Heart left ventricle (tissue), 16 donors: ENCODE results near the gene CHD2. TPM values are rescaled to one million over a fixed set of nuclear protein-coding genes. Genes with fewer than 3 reads are reported as not detected.

ENCODE experiments used
- ATAC-seq, 4 donors: fragments of 200-7000 bp; cut with Tn5 transposase; one replicate each; pipeline ENCODE4 v1.9.1; 2020 to 2022; ENCODE audit warnings: moderate library complexity in 4 of 4, mild to moderate bottlenecking in 3 of 4, moderate number of reproducible peaks in 1 of 4
- DNase-seq, 5 donors: peaks; one replicate each; pipeline ENCODE4 v3.0.0-alpha.2; 2020
- H3K27ac ChIP-seq, 12 donors: fragments of 200-600 bp; sonication (generic) in 4 of 12; one replicate each; pipeline versions ENCODE4 v1.5.0 to v1.8.0; 2016 to 2022; ENCODE audit warnings: mild to moderate bottlenecking in 2 of 12
- H3K27me3 ChIP-seq, 9 donors: fragments of 200-600 bp; sonication (generic) in 2 of 9; one replicate each; pipeline versions ENCODE4 v1.5.1 to v1.8.0; 2016 to 2022; ENCODE audit warnings: mild to moderate bottlenecking in 3 of 9
- H3K36me3 ChIP-seq, 9 donors: fragments of 200-600 bp; sonication (generic) in 2 of 9; one replicate each; pipeline versions ENCODE4 v1.5.0 to v1.8.0; 2018 to 2022; ENCODE audit warnings: mild to moderate bottlenecking in 2 of 9
- H3K4me1 ChIP-seq, 12 donors: fragments of 200-600 bp; sonication (generic) in 4 of 12; one replicate each; pipeline versions ENCODE4 v1.5.0 to v1.8.0; 2016 to 2022; ENCODE audit warnings: mild to moderate bottlenecking in 3 of 12
- H3K4me3 ChIP-seq, 12 donors: fragments of 200-600 bp; sonication (generic) in 4 of 12; one replicate each; pipeline versions ENCODE4 v1.5.0 to v1.8.0; 2017 to 2022; ENCODE audit warnings: mild to moderate bottlenecking in 9 of 12, moderate library complexity in 4 of 12
- H3K9me3 ChIP-seq, 12 donors: fragments of 200-600 bp; sonication (generic) in 4 of 12; one replicate each; pipeline versions ENCODE4 v1.5.0 to v1.8.0; 2016 to 2022; ENCODE audit warnings: mild to moderate bottlenecking in 1 of 12
- POLR2A ChIP-seq, 2 donors: fragments of 450-650 bp; IDR thresholded peaks; one replicate each; pipeline ENCODE4 v1.6.1; 2017; ENCODE audit warnings: antibody characterized with exemption in 2 of 2, mild to moderate bottlenecking in 2 of 2, moderate library complexity in 2 of 2
- WGBS, 4 donors: extraction: QIAGEN DNeasy Blood & Tissue Kit in 2 of 4; methylation state at CpG; one replicate each; pipeline versions ENCODE4 v1.1.5 to v1.1.7; 2013 to 2018; 5-methylcytosine and 5-hydroxymethylcytosine counted together
- intact Hi-C, 10 donors: fragments of 100-400 bp; cut with DNase I; formaldehyde crosslinking; loops; one replicate each; pipeline versions ENCODE4 v1.11.1 to v1.14.2; 2022
- polyA plus RNA-seq, 2 donors: library from polyadenylated mRNA; stranded (reverse); fragments of 200-250 nt; gene quantifications; one replicate each; pipeline ENCODE4 v1.2.3, GENCODE V29; 2013
- total RNA-seq, 9 donors: library from RNA; depleted of rRNA in 2 of 9; stranded (reverse); fragments of >200 nt in 2 of 9; fragmentation: NEBNext Ultra II Directional in 3 of 9; extraction: Animal tissue kit (Norgen Biotek cat#: 25700) in 3 of 9; gene quantifications; one replicate each; pipeline versions ENCODE4 v1.1.0 to v1.2.4, GENCODE V29; 2016 to 2023
- TF ChIP-seq, protein P1 (sequence below), 12 donors: fragments of 200-600 bp; sonication (generic) in 4 of 12; IDR thresholded peaks; one replicate each; pipeline versions ENCODE4 v1.5.0 to v1.8.0; 2018 to 2022; ENCODE audit warnings: antibody characterized with exemption in 12 of 12, mild to moderate bottlenecking in 5 of 12
- donor health status: ischemic (EF 13 %, LVEDD 7.1; RV severe dilation, severe dysfunction).
- donor health status: healthy with polysubstance abuse.
- donor health status: DM: no; HTN: yes; CAD: no.
- donor health status: DM: no; HTN: no; CAD: no.
- donor health status: ischemic (EF 25% LVEDD 6.9; RV normal size, moderate dysfunction).
- donor health status: ischemic (EF 25% LVEDD 5.7; RV mildly dilated, moderate dysfunction).
- donor health status: healthy.
- donor health status: DM: yes; HTN: yes; CAD: no.
- donor health status: ischemic (EF 35%, LVEDD 5.7; RV mildly dilated, moderate dysfunction).
- donor health status: nonischemic (EF 11% LVEDD 7.7; RV severe dilation, severe dysfunction).
- donor health status: DM: yes; HTN: yes; CAD: no.
- donor health status: PGD.
- donor health status: ischemic (EF 29% LVEDD 5.4; RV normal size, mild dysfunction).
- donor health status: nonischemic (EF 23%, LVEDD 6.1; RV moderate dilation, normal function).

Gene CHD2
- total and polyA plus RNA-seq, 11 donors, result 23.1 to 76.8 (median 41.6) TPM

- H3K27me3 ChIP-seq, result no peaks in the 10 kb centered on the region
- H3K27ac ChIP-seq, result peak overlapping the region in 10 of 12 donors; percentile 5 to 60 (median 28)
- H3K36me3 ChIP-seq, result peaks cover 3 to 84% (median 49%) of the 10 kb centered on the region in 9 donors
- H3K4me1 ChIP-seq, result peaks cover 0 to 68% (median 44%) of the 10 kb centered on the region in 12 donors
- no peak for TF ChIP-seq POLR2A (IDR thresholded peaks at IDR 0.05)
- TF ChIP-seq, protein P1, sequence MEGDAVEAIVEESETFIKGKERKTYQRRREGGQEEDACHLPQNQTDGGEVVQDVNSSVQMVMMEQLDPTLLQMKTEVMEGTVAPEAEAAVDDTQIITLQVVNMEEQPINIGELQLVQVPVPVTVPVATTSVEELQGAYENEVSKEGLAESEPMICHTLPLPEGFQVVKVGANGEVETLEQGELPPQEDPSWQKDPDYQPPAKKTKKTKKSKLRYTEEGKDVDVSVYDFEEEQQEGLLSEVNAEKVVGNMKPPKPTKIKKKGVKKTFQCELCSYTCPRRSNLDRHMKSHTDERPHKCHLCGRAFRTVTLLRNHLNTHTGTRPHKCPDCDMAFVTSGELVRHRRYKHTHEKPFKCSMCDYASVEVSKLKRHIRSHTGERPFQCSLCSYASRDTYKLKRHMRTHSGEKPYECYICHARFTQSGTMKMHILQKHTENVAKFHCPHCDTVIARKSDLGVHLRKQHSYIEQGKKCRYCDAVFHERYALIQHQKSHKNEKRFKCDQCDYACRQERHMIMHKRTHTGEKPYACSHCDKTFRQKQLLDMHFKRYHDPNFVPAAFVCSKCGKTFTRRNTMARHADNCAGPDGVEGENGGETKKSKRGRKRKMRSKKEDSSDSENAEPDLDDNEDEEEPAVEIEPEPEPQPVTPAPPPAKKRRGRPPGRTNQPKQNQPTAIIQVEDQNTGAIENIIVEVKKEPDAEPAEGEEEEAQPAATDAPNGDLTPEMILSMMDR (IDR thresholded peaks at IDR 0.05), result no peak
- intact Hi-C loops, result loop anchor here in 1 of 10 donors (5.0 kb wide), 1 partner anchor 127 kb away; no protein-coding TSS in a partner anchor
- peak overlapping the region in 2 of 12 donors; percentile 17 to 25 for H3K4me3 ChIP-seq
- no peaks in the 10 kb centered on the region for H3K9me3 ChIP-seq
- 34 to 45% (median 41%) methylated on average over 7 of the region's 7 CpGs for WGBS, 4 donors
- DNase-seq (peak in 1 of 5 donors; percentile 33), ATAC-seq (peak in 2 of 4 donors; percentile 19 to 29)
These were observed 24.1 kb downstream of the CHD2 start for GRCh38 chr15:92924216-92924615.

GRCh38 chr15:92925454-92925853, 25.3 kb downstream of the CHD2 start:
- Histone ChIP-seq H3K27me3 (no peaks in the 10 kb centered on the region), H3K36me3 (peaks cover 3 to 87% (median 62%) of the 10 kb centered on the region in 9 donors), H3K4me3 (no peak overlapping the region), H3K4me1 (peaks cover 0 to 59% (median 42%) of the 10 kb centered on the region in 12 donors), H3K9me3 (no peaks in the 10 kb centered on the region), H3K27ac (no peak overlapping the region)
- DNase-seq, result no peak
- intact Hi-C loops, result no loop called here
- TF ChIP-seq POLR2A (IDR thresholded peaks at IDR 0.05), result no peak
- TF ChIP-seq, protein P1 (IDR thresholded peaks at IDR 0.05), result no peak
- WGBS, 4 donors, result 93 to 98% (median 97%) methylated on average over 2 of the region's 2 CpGs
- ATAC-seq, result no peak

DNA sequence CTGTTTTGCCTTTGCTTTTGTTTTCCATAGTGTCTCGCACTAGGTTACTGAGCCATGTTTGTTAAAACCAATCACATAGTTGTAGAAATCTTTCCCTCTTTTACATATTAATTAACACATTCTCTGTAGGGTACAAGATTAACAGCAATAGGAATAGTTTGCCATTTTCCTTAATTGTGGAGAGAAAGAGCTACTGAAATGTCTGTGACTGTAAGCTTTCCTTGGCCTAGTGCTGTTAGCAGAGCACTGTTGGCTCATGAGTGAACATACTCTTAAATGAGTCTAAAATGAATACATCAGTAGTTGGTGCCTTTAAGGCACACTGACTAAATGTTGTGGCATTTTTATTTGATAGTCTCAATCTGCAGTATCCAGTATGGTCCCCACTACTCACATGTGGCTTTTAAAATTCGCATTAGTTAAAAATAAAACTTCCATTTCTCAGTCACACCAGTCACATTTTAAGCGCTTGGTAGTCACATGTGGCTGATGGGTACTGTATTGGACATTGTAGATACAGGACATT, 28.2 kb downstream of the CHD2 start:
- WGBS, 4 donors, result 80 to 98% (median 95%) methylated on average over 3 of the region's 3 CpGs
- intact Hi-C loops, result no loop called here
- peak overlapping the region in 1 of 12 donors; percentile 5 for H3K27ac ChIP-seq
- peaks cover 0 to 34% (median 19%) of the 10 kb centered on the region in 12 donors for H3K4me1 ChIP-seq
- no peaks in the 10 kb centered on the region for H3K9me3 ChIP-seq
- TF ChIP-seq POLR2A (IDR thresholded peaks at IDR 0.05), result no peak
- H3K27me3 ChIP-seq, result no peaks in the 10 kb centered on the region
- peaks cover 3 to 96% (median 88%) of the 10 kb centered on the region in 9 donors for H3K36me3 ChIP-seq
- ATAC-seq, result no peak
- no peak overlapping the region for H3K4me3 ChIP-seq
- no peak for DNase-seq

DNA sequence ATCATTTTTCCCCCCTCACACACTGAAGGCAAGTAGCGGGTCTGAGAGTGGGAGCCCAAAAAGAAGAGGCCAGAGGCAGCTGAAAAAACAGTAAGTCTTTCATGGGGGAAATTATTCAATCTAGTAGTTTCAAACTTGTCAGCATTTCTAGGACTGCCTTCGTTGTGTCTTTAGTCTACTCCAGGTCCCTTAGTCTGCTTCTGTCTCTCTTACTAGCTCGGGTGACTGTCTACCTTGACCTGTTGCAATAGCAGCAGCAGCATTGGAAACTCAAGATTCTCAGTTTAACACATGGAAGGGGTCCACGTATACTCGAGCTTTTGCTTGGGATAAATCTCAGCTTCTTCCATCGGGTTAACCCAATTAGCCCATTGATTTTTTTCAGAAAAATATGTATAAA, 28.9 kb downstream of the CHD2 start:
- DNase-seq (no peak), ATAC-seq (no peak)
- no peak for TF ChIP-seq POLR2A (IDR thresholded peaks at IDR 0.05)
- TF ChIP-seq, protein P1 (IDR thresholded peaks at IDR 0.05), result no peak
- 91 to 95% (median 94%) methylated on average over 6 of the region's 6 CpGs for WGBS, 4 donors
- Histone ChIP-seq H3K4me1 (peaks cover 0 to 34% (median 16%) of the 10 kb centered on the region in 12 donors), H3K36me3 (peaks cover 3 to 99% (median 95%) of the 10 kb centered on the region in 9 donors), H3K27ac (no peak overlapping the region), H3K9me3 (no peaks in the 10 kb centered on the region), H3K4me3 (no peak overlapping the region), H3K27me3 (no peaks in the 10 kb centered on the region)
- intact Hi-C loops, result no loop called here
